Neural progenitor cell (in vitro differentiated cells): ENCODE measurements around the gene RNF146. TPM values are rescaled to one million over a fixed set of nuclear protein-coding genes. Genes with fewer than 3 reads are reported as not detected.

ENCODE experiments used
- DNase-seq: peaks from one replicate; pipeline ENCODE4 v3.0.0-alpha.2; 2016; ENCODE audit warnings: low spot score
- H2AFZ ChIP-seq: fragments of 200-600 bp; sonication (generic); replicated peaks from 2 replicates; pipeline ENCODE4 v1.6.1; 2016; ENCODE audit warnings: antibody characterized with exemption
- H3F3A ChIP-seq: fragments of 200-600 bp; sonication (generic); 2 replicates; pipeline ENCODE4 v1.6.1; 2016; ENCODE audit warnings: antibody characterized with exemption, low read depth
- H3K27ac ChIP-seq: fragments of 200-600 bp; sonication (generic); 2 replicates; pipeline ENCODE4 v1.5.1; 2016; ENCODE audit warnings: mild to moderate bottlenecking
- H3K27me3 ChIP-seq: fragments of 200-600 bp; sonication (generic); 2 replicates; pipeline ENCODE4 v1.6.1; 2016; ENCODE audit warnings: mild to moderate bottlenecking, moderate library complexity
- H3K36me3 ChIP-seq: fragments of 200-600 bp; sonication (generic); 2 replicates; pipeline ENCODE4 v1.5.1; 2016
- H3K4me1 ChIP-seq: fragments of 200-600 bp; sonication (generic); 2 replicates; pipeline ENCODE4 v1.6.1; 2016; ENCODE audit warnings: mixed run types
- H3K4me2 ChIP-seq: fragments of 200-600 bp; sonication (generic); 2 replicates; pipeline ENCODE4 v1.6.1; 2016
- H3K4me3 ChIP-seq: fragments of 200-600 bp; sonication (generic); 2 replicates; pipeline ENCODE4 v1.5.1; 2016
- H3K79me2 ChIP-seq: fragments of 200-600 bp; sonication (generic); 2 replicates; pipeline ENCODE4 v1.6.1; 2016; ENCODE audit warnings: low read depth
- H3K9ac ChIP-seq: fragments of 200-600 bp; sonication (generic); 2 replicates; pipeline ENCODE4 v1.6.1; 2016
- H3K9me3 ChIP-seq: fragments of 200-600 bp; sonication (generic); 2 replicates; pipeline ENCODE4 v1.5.1; 2016; ENCODE audit warnings: low read depth
- H4K20me1 ChIP-seq: fragments of 200-600 bp; sonication (generic); 2 replicates; pipeline ENCODE4 v1.6.1; 2016; ENCODE audit warnings: low read depth
- H3K27ac Mint-ChIP-seq: 3 replicates; pipeline ENCODE4 v1.8.0; 2021; ENCODE audit warnings: mixed read lengths
- H3K27me3 Mint-ChIP-seq: 2 replicates; pipeline ENCODE4 v1.8.0; 2022; ENCODE audit warnings: low read depth, mild to moderate bottlenecking, inconsistent platforms, moderate library complexity, mixed read lengths; ENCODE audit not compliant: insufficient read depth
- H3K36me3 Mint-ChIP-seq: 3 replicates; pipeline ENCODE4 v1.8.0; 2021; ENCODE audit warnings: mixed read lengths
- H3K4me1 Mint-ChIP-seq: 3 replicates; pipeline ENCODE4 v1.8.0; 2021; ENCODE audit warnings: mixed read lengths
- H3K4me3 Mint-ChIP-seq: 3 replicates; pipeline ENCODE4 v1.8.0; 2021; ENCODE audit warnings: mild to moderate bottlenecking, moderate library complexity, mixed read lengths
- H3K9me3 Mint-ChIP-seq: 3 replicates; pipeline ENCODE4 v1.8.0; 2020; ENCODE audit warnings: mixed read lengths
- EZH2 ChIP-seq: fragments of 200-600 bp; sonication (generic); IDR thresholded peaks from 2 replicates; pipeline ENCODE4 v1.6.1; 2017; ENCODE audit warnings: antibody characterized with exemption, mild to moderate bottlenecking, moderate library complexity
- EZH2phosphoT487 ChIP-seq: fragments of 200-600 bp; sonication (generic); IDR thresholded peaks from 2 replicates; pipeline ENCODE4 v1.6.1; 2017; ENCODE audit warnings: antibody characterized with exemption
- total RNA-seq: library from RNA; depleted of rRNA; stranded (reverse); fragments of >200 nt; gene quantifications from 2 replicates; pipeline ENCODE4 v1.2.3, GENCODE V29; 2015; ENCODE audit warnings: low replicate concordance
- TF ChIP-seq, protein P1 (sequence below): fragments of 200-600 bp; sonication (generic); IDR thresholded peaks from 2 replicates; pipeline ENCODE4 v1.5.1; 2017; ENCODE audit warnings: antibody characterized with exemption, mild to moderate bottlenecking

Gene RNF146
- total RNA-seq, 1 donor from 2014 or later: 115 TPM

DNA sequence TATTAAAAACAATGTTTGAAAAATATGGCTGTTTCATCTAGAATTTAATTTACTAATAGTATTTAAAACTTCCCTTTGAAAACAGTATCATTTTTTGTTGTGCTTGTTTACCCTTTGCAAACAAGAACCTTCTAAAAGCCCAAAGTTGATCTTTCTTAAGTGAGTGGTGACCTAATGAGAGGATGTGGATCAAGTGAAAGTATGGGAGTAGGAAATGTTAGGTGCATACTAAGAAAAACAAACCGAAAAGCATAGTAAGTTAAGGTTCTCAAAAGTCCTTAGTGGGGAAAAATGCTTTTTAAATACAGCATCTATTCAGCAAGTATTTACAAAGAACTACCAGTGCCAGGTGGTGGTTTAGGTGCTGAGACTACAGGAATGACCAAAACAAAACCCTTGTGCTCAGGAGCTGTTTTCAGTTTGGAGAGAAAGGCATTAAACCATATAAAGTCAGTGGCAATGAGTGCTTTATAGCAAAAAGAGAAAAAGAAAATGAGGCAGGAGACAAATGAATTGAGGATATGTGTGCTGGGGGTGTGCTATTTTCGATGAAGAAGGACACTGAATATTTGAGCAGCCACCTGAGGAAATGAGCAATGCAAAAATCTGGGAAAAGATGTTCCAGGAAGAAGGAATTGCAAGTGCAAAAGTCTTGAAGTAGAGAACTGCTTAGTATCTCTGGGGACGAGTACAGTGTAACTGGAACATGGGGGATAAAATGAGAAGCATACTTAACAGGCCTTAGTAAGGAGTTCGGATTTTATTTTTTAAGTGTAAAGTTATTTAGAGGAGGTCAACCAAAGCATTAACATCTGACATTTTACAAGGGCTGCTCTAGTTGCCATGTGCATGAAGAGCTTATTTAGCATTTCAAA is 24.0 kb downstream of the RNF146 start:
- H3K4me1 Mint-ChIP-seq: peaks cover 2% of the 10 kb centered on the region
- H3K4me2 ChIP-seq: no peak overlapping the region
- no peaks in the 10 kb centered on the region for H3K27me3 ChIP-seq
- no peaks in the 10 kb centered on the region for H3K9me3 ChIP-seq
- no peak for DNase-seq
- peaks cover 16% of the 10 kb centered on the region for H4K20me1 ChIP-seq
- H3F3A ChIP-seq: peaks cover 15% of the 10 kb centered on the region
- TF ChIP-seq EZH2 (no peak), EZH2phosphoT487 (no peak)
- TF ChIP-seq, protein P1, sequence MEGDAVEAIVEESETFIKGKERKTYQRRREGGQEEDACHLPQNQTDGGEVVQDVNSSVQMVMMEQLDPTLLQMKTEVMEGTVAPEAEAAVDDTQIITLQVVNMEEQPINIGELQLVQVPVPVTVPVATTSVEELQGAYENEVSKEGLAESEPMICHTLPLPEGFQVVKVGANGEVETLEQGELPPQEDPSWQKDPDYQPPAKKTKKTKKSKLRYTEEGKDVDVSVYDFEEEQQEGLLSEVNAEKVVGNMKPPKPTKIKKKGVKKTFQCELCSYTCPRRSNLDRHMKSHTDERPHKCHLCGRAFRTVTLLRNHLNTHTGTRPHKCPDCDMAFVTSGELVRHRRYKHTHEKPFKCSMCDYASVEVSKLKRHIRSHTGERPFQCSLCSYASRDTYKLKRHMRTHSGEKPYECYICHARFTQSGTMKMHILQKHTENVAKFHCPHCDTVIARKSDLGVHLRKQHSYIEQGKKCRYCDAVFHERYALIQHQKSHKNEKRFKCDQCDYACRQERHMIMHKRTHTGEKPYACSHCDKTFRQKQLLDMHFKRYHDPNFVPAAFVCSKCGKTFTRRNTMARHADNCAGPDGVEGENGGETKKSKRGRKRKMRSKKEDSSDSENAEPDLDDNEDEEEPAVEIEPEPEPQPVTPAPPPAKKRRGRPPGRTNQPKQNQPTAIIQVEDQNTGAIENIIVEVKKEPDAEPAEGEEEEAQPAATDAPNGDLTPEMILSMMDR: no peak
- no peaks in the 10 kb centered on the region for H3K9me3 Mint-ChIP-seq
- H3K36me3 Mint-ChIP-seq: peaks cover 32% of the 10 kb centered on the region
- H3K4me1 ChIP-seq: peaks cover 18% of the 10 kb centered on the region
- H2AFZ ChIP-seq: no peak overlapping the region
- H3K4me3 ChIP-seq: no peak overlapping the region
- no peak overlapping the region for H3K27ac Mint-ChIP-seq
- no peak overlapping the region for H3K4me3 Mint-ChIP-seq
- H3K36me3 ChIP-seq: peaks cover 9% of the 10 kb centered on the region
- peaks cover 7% of the 10 kb centered on the region for H3K79me2 ChIP-seq
- peak overlapping the region; percentile 31 for H3K27ac ChIP-seq
- no peaks in the 10 kb centered on the region for H3K27me3 Mint-ChIP-seq
- no peak overlapping the region for H3K9ac ChIP-seq

DNA sequence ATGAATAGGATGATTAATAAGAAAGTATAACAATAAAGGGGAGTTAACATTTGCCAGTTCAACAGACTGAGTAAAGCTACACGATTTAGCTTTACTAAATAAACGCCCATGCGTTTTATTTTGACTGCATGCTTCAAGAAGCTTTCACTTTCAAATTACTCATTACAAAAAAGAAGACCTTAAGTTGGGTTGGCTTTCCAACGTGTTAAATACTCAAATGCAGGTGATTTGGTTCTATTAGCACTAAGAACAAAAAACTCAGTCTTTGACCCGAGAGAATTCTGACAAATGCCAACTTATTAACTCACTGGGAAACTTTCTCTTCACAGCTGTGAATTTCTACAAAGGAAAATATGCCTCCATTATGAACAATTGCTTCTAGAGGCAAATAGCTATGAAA is 24.8 kb downstream of the RNF146 start:
- no peak for DNase-seq
- TF ChIP-seq EZH2 (no peak), EZH2phosphoT487 (no peak)
- TF ChIP-seq, protein P1: no peak
- Histone ChIP-seq H3K4me2 (no peak overlapping the region), H3K4me1 (peaks cover 18% of the 10 kb centered on the region), H3K9me3 (no peaks in the 10 kb centered on the region), H3K79me2 (peaks cover 7% of the 10 kb centered on the region), H2AFZ (no peak overlapping the region), H3K27ac (no peak overlapping the region), H3K27me3 (no peaks in the 10 kb centered on the region), H4K20me1 (peaks cover 16% of the 10 kb centered on the region), H3K9ac (no peak overlapping the region), H3K4me3 (no peak overlapping the region), H3F3A (peaks cover 15% of the 10 kb centered on the region), H3K36me3 (peaks cover 9% of the 10 kb centered on the region)
- Mint-ChIP-seq H3K9me3 (no peaks in the 10 kb centered on the region), H3K4me3 (no peak overlapping the region), H3K4me1 (peaks cover 2% of the 10 kb centered on the region), H3K27me3 (no peaks in the 10 kb centered on the region), H3K27ac (no peak overlapping the region), H3K36me3 (peaks cover 31% of the 10 kb centered on the region)

DNA sequence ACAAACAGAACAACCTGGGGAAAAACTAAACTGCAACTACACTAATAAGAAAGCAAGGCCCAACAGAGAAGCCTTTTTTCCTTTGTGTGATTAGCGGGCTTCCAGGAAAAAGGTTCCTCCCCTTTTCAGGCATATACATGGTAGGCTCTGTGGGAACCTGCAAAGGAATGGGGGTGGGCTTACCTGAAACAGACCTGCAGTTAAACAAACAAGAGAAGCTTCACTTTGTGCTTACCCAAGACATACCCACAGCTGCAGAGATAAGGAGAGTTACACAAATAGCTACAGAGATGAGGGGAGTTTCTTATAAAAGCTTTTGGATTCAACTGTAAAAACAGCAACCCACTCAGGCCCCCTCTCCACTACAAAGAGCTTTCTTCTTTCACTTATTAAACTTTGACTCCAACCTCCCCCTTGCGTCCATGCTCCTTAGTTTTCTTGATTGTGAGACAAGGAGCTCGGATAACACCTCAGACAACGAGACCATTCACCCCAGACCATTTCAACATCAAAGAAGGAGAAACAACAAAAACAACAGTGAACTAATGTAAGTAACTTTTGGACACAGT is 30.9 kb downstream of the RNF146 start:
- H3F3A ChIP-seq: peaks cover 16% of the 10 kb centered on the region
- Mint-ChIP-seq H3K4me3 (no peak overlapping the region), H3K27ac (peak overlapping the region; percentile 17), H3K4me1 (peaks cover 5% of the 10 kb centered on the region), H3K27me3 (no peaks in the 10 kb centered on the region), H3K36me3 (peaks cover 15% of the 10 kb centered on the region), H3K9me3 (no peaks in the 10 kb centered on the region)
- H2AFZ ChIP-seq: peak overlapping the region; percentile 17
- H3K36me3 ChIP-seq: no peaks in the 10 kb centered on the region
- TF ChIP-seq, protein P1: peak; percentile 21
- no peak for TF ChIP-seq EZH2phosphoT487
- peaks cover 15% of the 10 kb centered on the region for H3K4me1 ChIP-seq
- H3K9me3 ChIP-seq: no peaks in the 10 kb centered on the region
- H3K27me3 ChIP-seq: no peaks in the 10 kb centered on the region
- H3K4me2 ChIP-seq: peak overlapping the region; percentile 66
- peak overlapping the region; percentile 25 for H3K4me3 ChIP-seq
- peaks cover 7% of the 10 kb centered on the region for H3K79me2 ChIP-seq
- H3K9ac ChIP-seq: no peak overlapping the region
- H4K20me1 ChIP-seq: peaks cover 5% of the 10 kb centered on the region
- H3K27ac ChIP-seq: peak overlapping the region; percentile 87
- peak; percentile 65 for DNase-seq
